GM21528 (cell line): ENCODE measurements around the gene WBP1.

Experiments
- ATAC-seq: cut with Tn5 transposase; IDR thresholded peaks from one replicate; pipeline ENCODE4 v1.9.1; 2021; ENCODE audit warnings: mild to moderate bottlenecking, moderate library complexity; ENCODE audit not compliant: unreplicated experiment, low FRiP score

Gene WBP1

GRCh38 chr2:74501335-74502071, 43.3 kb downstream of the WBP1 start:
- no peak for ATAC-seq

- ATAC-seq = no peak
Observed at GRCh38 chr2:74502147-74502719, 44.0 kb downstream of the WBP1 start.

- peak; percentile 24 for ATAC-seq
Observed at GRCh38 chr2:74502720-74503505, 44.7 kb downstream of the WBP1 start.

- ATAC-seq = no peak
Observed at GRCh38 chr2:74503506-74504475, 45.6 kb downstream of the WBP1 start.

GRCh38 chr2:74504591-74504990, 46.4 kb downstream of the WBP1 start:
- ATAC-seq = no peak

GRCh38 chr2:74505448-74506246, 47.4 kb downstream of the WBP1 start:
- ATAC-seq = no peak

- ATAC-seq = peak; percentile 90
Observed at GRCh38 chr2:74507145-74507925, 49.1 kb downstream of the WBP1 start, which contains the start of gene PCGF1. Gene PCGF1 (minus strand): TSS chr2:74507695. CDS start chr2:74507668, 27 bp downstream.

GRCh38 chr2:74507926-74508520, 49.8 kb downstream of the WBP1 start:
- ATAC-seq = peak; percentile 18

- no peak for ATAC-seq
Observed at GRCh38 chr2:74510272-74510671, 52.0 kb downstream of the WBP1 start.
